ENCODE data around the gene ACTA2.

- TF ChIP-seq CTCF (IDR thresholded peaks at IDR 0.05) (no peak), EP300 (IDR thresholded peaks at IDR 0.05) (no peak), POLR2AphosphoS5 (IDR thresholded peaks at IDR 0.05) (peak in 1 of 2 donors; percentile 74)
Observed at GRCh38 chr10:88946965-88947590, 5.5 kb downstream of the ACTA2 start.

All from esophagus muscularis mucosa (tissue), 4 donors.